NOMO-1 treated with dmso at 0.1 percent for 144 hours (cell line): ENCODE results near the gene ATP8B1.
"Not testable (repeated sequence)": the region's sequence is repeated elsewhere in the genome, so short reads cannot be mapped to it uniquely, and the experiment has no call there.

ENCODE experiments used
- DNase-seq: peaks from one replicate; lab custom pipeline; 2025; ENCODE audit not compliant: unreplicated experiment; lab: John Stamatoyannopoulos, UW

The ATP8B1 gene

GRCh38 chr18:57771193-57771592 is 31.9 kb downstream of the ATP8B1 start:
- DNase-seq, result peak; percentile 73

- DNase-seq, result no peak
Measured at GRCh38 chr18:57768537-57769326, 34.4 kb downstream of the ATP8B1 start.

GRCh38 chr18:57767259-57768050 is 35.7 kb downstream of the ATP8B1 start:
- no peak for DNase-seq

- no peak for DNase-seq
Measured at GRCh38 chr18:57764995-57765394, 38.1 kb downstream of the ATP8B1 start.

- DNase-seq, result no peak
Measured at GRCh38 chr18:57764087-57764486, 39.0 kb downstream of the ATP8B1 start.

GRCh38 chr18:57762686-57763085 is 40.4 kb downstream of the ATP8B1 start:
- DNase-seq, result no peak

- DNase-seq, result no peak
Measured at GRCh38 chr18:57759650-57760049, 43.5 kb downstream of the ATP8B1 start.

GRCh38 chr18:57755473-57756067 is 47.5 kb downstream of the ATP8B1 start:
- no peak for DNase-seq

- DNase-seq, result no peak
Measured at GRCh38 chr18:57754577-57755338, 48.4 kb downstream of the ATP8B1 start.

GRCh38 chr18:57753063-57753462 is 50.1 kb downstream of the ATP8B1 start:
- no peak for DNase-seq

GRCh38 chr18:57749604-57749970 is 53.5 kb downstream of the ATP8B1 start:
- DNase-seq, result no peak

GRCh38 chr18:57748770-57749603 is 54.1 kb downstream of the ATP8B1 start:
- DNase-seq, result peak; percentile 17

GRCh38 chr18:57747809-57748680 is 55.1 kb downstream of the ATP8B1 start:
- no peak for DNase-seq

- DNase-seq, result no peak
Measured at GRCh38 chr18:57744211-57744694, 58.9 kb downstream of the ATP8B1 start.

GRCh38 chr18:57743008-57743407 is 60.1 kb downstream of the ATP8B1 start:
- no peak for DNase-seq

GRCh38 chr18:57741273-57741672 is 61.8 kb downstream of the ATP8B1 start:
- no peak for DNase-seq

- DNase-seq, result no peak
Measured at GRCh38 chr18:57738078-57738477, 65.0 kb downstream of the ATP8B1 start.

GRCh38 chr18:57737400-57738060 is 65.6 kb downstream of the ATP8B1 start:
- DNase-seq, result peak; percentile 84

GRCh38 chr18:57735042-57735441 is 68.1 kb downstream of the ATP8B1 start:
- not testable (repeated sequence) for DNase-seq
